ENCODE data around the gene CYP17A1.

Gene CYP17A1

DNA sequence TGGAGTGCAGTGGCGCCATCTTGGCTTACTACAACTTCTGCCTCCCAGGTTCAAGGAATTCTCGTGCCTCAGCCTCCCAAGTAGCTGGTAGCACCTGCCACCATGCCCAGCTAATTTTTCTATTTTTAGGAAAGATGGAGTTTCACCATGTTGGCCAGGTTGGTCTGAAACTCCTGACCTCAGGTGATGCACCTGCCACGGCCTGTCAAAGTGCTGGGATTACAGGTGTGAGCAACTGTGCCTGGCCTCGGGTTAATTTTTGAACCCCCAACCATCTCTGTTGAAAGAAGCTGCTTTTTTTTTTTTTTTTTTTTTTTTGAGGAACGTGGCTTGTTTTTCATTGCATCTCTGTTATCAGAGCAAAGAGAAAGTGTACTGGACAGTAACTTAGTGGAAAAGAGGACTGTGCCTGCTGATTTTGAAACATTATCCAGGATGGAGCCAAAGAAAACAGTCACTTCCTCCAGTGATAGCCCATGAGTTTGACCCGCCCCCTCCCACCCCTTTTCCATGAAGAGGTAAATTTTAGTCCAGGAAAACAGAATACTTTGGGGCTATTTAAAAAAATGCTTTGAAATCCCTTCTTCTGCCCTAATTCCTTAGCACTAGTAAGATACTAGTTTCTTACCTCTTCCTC lies 55.2 kb downstream of the CYP17A1 start:
- DNase-seq, result no peak
- in situ Hi-C loops (cut with MboI; ENCODE audit: low pct_unique_long_range_greater_than_20kb, low sequenced_read_pairs), result no loop called here

- no peak for DNase-seq
- in situ Hi-C loops (cut with MboI; ENCODE audit: low pct_unique_long_range_greater_than_20kb, low sequenced_read_pairs), result no loop called here
These were observed 55.9 kb downstream of the CYP17A1 start for GRCh38 chr10:102781090-102781920.

Measured in KBM-7 (cell line).